HCT116 (cell line): ENCODE data around the gene CACNA1C. TPM values are rescaled to one million over a fixed set of nuclear protein-coding genes. Genes with fewer than 3 reads are reported as not detected.

ENCODE experiments used
- ATAC-seq: fragments of 200-7000 bp; cut with Tn5 transposase; 2 replicates; pipeline ENCODE4 v1.9.1; 2020; ENCODE audit warnings: mild to moderate bottlenecking, moderate library complexity
- BruUV-seq: library from RNA; stranded (reverse); fragments of 400-500 nt; replicated peaks from 2 replicates; lab custom pipeline; 2021; lab: Mats Ljungman, UMichigan
- CTCF ChIA-PET: fragments of 300-600 bp; sonication (Branson Sonifier 250); formaldehyde crosslinking; loops from one replicate; lab custom pipeline; 2021; ENCODE audit warnings: antibody characterized with exemption; lab: Charles Lee
- POLR2A ChIA-PET: fragments of 300-600, 350-600 bp; sonication (Branson Sonifier 250); formaldehyde crosslinking; loops from one replicate; lab custom pipeline; 2021; ENCODE audit warnings: antibody characterized with exemption; lab: Charles Lee
- RAD21 ChIA-PET, 2 experiments: fragments of 300-600 bp; sonication (Branson Sonifier 250); formaldehyde crosslinking; loops; one replicate each; lab custom pipeline; 2023; ENCODE audit warnings: low total read pairs in 2 of 2; ENCODE audit not compliant: uncharacterized antibody in 2 of 2, unreplicated experiment in 2 of 2, low non-redundant PET in 1 of 2; lab: Charles Lee
- DNase-seq: peaks from one replicate; pipeline ENCODE4 v3.0.0-alpha.2; 2010; ENCODE audit warnings: low read depth, low spot score
- H2AFZ ChIP-seq: fragments of 200-600 bp; shearing (Covaris generic), sonication (generic); 2 replicates; pipeline ENCODE4 v1.6.1; 2017; ENCODE audit warnings: low read depth, mixed run types, mixed read lengths, antibody characterized with exemption, low read length; ENCODE audit not compliant: poor library complexity, severe bottlenecking
- H3K27ac ChIP-seq: 2 replicates; pipeline ENCODE4 v1.5.1; 2012; ENCODE audit warnings: low read depth, low read length
- H3K27me3 ChIP-seq: fragments of 200-600 bp; sonication (generic); 2 replicates; pipeline ENCODE4 v1.6.1; 2016; ENCODE audit warnings: mixed run types, low read length, mixed read lengths; ENCODE audit not compliant: insufficient read depth
- H3K36me3 ChIP-seq, 2 experiments: fragments of 200-500 bp in 1 of 2; fragments of 200-600 bp in 1 of 2; sonication (Bioruptor generic) in 1 of 2; sonication (generic) in 1 of 2; 2 replicates each; pipeline versions ENCODE4 v1.5.1 to v1.6.1; 2014 to 2016; ENCODE audit warnings: low read length in 2 of 2, inconsistent platforms in 1 of 2, mixed read lengths in 1 of 2, mixed run types in 1 of 2; ENCODE audit not compliant: insufficient read depth in 2 of 2, control insufficient read depth in 1 of 2
- H3K4me1 ChIP-seq, 2 experiments: fragments of 200-600 bp in 1 of 2; sonication (generic) in 1 of 2; 2 replicates each; pipeline versions ENCODE4 v1.5.1 to v1.6.1; 2012 to 2017; ENCODE audit warnings: low read length in 2 of 2, inconsistent platforms in 1 of 2, mild to moderate bottlenecking in 1 of 2, mixed read lengths in 1 of 2, mixed run types in 1 of 2, moderate library complexity in 1 of 2; ENCODE audit not compliant: insufficient read depth in 2 of 2, control insufficient read depth in 1 of 2
- H3K4me2 ChIP-seq: fragments of 200-600 bp; sonication (generic); 2 replicates; pipeline ENCODE4 v1.6.1; 2017; ENCODE audit warnings: mixed run types, low read length, mixed read lengths
- H3K4me3 ChIP-seq, 2 experiments: fragments of 200-600 bp in 1 of 2; sonication (generic) in 1 of 2; replicated peaks in 1 of 2; 2 replicates each; pipeline ENCODE4 v1.5.1; 2011 to 2016; ENCODE audit warnings: low read length in 2 of 2, control low read depth in 1 of 2, low read depth in 1 of 2, mild to moderate bottlenecking in 1 of 2, mixed read lengths in 1 of 2, mixed run types in 1 of 2
- H3K79me2 ChIP-seq: fragments of 200-600 bp; sonication (generic); 2 replicates; pipeline ENCODE4 v1.6.1; 2017; ENCODE audit warnings: mild to moderate bottlenecking, mixed run types, low read length, moderate library complexity, mixed read lengths; ENCODE audit not compliant: insufficient read depth
- H3K9ac ChIP-seq: fragments of 200-600 bp; sonication (generic); 2 replicates; pipeline ENCODE4 v1.6.1; 2016; ENCODE audit warnings: low read length, mixed read lengths
- H3K9me2 ChIP-seq: fragments of 200-600 bp; sonication (generic), shearing (Covaris generic); 2 replicates; pipeline ENCODE4 v1.6.1; 2017; ENCODE audit warnings: mixed run types, mild to moderate bottlenecking, moderate library complexity; ENCODE audit not compliant: insufficient read depth
- H3K9me3 ChIP-seq, 2 experiments: fragments of 200-500 bp in 1 of 2; fragments of 200-600 bp in 1 of 2; sonication (Bioruptor generic) in 1 of 2; sonication (generic) in 1 of 2; 2 replicates each; pipeline ENCODE4 v1.6.1; 2014 to 2017; ENCODE audit warnings: low read length in 2 of 2, mixed read lengths in 2 of 2, inconsistent platforms in 1 of 2, low read depth in 1 of 2, mild to moderate bottlenecking in 1 of 2, mixed run types in 1 of 2, moderate library complexity in 1 of 2; ENCODE audit not compliant: control insufficient read depth in 1 of 2, insufficient read depth in 1 of 2
- H4K20me1 ChIP-seq: fragments of 200-600 bp; sonication (generic), shearing (Covaris generic); 2 replicates; pipeline ENCODE4 v1.6.1; 2017; ENCODE audit warnings: mixed run types, mild to moderate bottlenecking, moderate library complexity; ENCODE audit not compliant: insufficient read depth
- CBX3 ChIP-seq: IDR thresholded peaks from 2 replicates; pipeline ENCODE4 v1.6.1; 2012; ENCODE audit warnings: low read depth
- CEBPB ChIP-seq: IDR thresholded peaks from 2 replicates; pipeline ENCODE4 v1.6.1; 2012; ENCODE audit warnings: low read depth
- EGR1 ChIP-seq: IDR thresholded peaks from 2 replicates; pipeline ENCODE4 v1.6.1; 2012; ENCODE audit warnings: low read depth
- ELF1 ChIP-seq: IDR thresholded peaks from 2 replicates; pipeline ENCODE4 v1.6.1; 2012; ENCODE audit warnings: low read depth, borderline replicate concordance
- EZH2 ChIP-seq: fragments of 200-600 bp; sonication (generic); IDR thresholded peaks from 2 replicates; pipeline ENCODE4 v1.6.1; 2017; ENCODE audit warnings: antibody characterized with exemption, mixed run types
- EZH2phosphoT487 ChIP-seq: fragments of 200-600 bp; IDR thresholded peaks from 2 replicates; pipeline ENCODE4 v1.6.1; 2018; ENCODE audit warnings: antibody characterized with exemption, borderline replicate concordance
- FOSL1 ChIP-seq: IDR thresholded peaks from 2 replicates; pipeline ENCODE4 v1.6.1; 2012; ENCODE audit warnings: low read depth
- JUND ChIP-seq: IDR thresholded peaks from 2 replicates; pipeline ENCODE4 v1.6.1; 2012
- MAX ChIP-seq: IDR thresholded peaks from 2 replicates; pipeline ENCODE4 v1.6.1; 2012
- POLR2A ChIP-seq: IDR thresholded peaks from 2 replicates; pipeline ENCODE4 v1.7.0; 2011; ENCODE audit warnings: borderline replicate concordance; ENCODE audit not compliant: insufficient read depth, insufficient read length; ENCODE audit errors: extremely low read depth
- RAD21 ChIP-seq: IDR thresholded peaks from 2 replicates; pipeline ENCODE4 v1.6.1; 2012; ENCODE audit warnings: low read depth, mild to moderate bottlenecking
- SIN3A ChIP-seq: IDR thresholded peaks from 2 replicates; pipeline ENCODE4 v1.6.1; 2012; ENCODE audit warnings: low read depth
- SRF ChIP-seq: IDR thresholded peaks from 2 replicates; pipeline ENCODE4 v1.6.1; 2012; ENCODE audit warnings: low read depth
- ZFX ChIP-seq: fragments of 450-650 bp; IDR thresholded peaks from 2 replicates; pipeline ENCODE4 v1.6.1; 2017
- ZNF274 ChIP-seq: fragments of 200-500 bp; sonication (Bioruptor generic); IDR thresholded peaks from 2 replicates; pipeline ENCODE4 v1.6.1; 2014; ENCODE audit warnings: mild to moderate bottlenecking, low read depth, low read length, inconsistent platforms
- intact Hi-C: fragments of 100-400 bp; cut with micrococcal nuclease; formaldehyde crosslinking; loops from 2 replicates; pipeline ENCODE4 v1.10.0; 2022
- total RNA-seq: library from RNA; stranded (reverse); gene quantifications from one replicate; pipeline ENCODE4 v1.2.1, GENCODE V29; 2021; ENCODE audit not compliant: unreplicated experiment
- TF ChIP-seq, protein P1 (sequence below), 3 experiments: fragments of 200-600 bp in 1 of 3; sonication (generic) in 1 of 3; IDR thresholded peaks in 2 of 3; conservative IDR thresholded peaks in 1 of 3; 2 replicates each; pipeline ENCODE4 v1.5.1; 2012 to 2017; ENCODE audit warnings: low read depth in 2 of 3, low read length in 2 of 3, antibody characterized with exemption in 1 of 3, borderline replicate concordance in 1 of 3, control low read depth in 1 of 3, mild to moderate bottlenecking in 1 of 3, mixed read lengths in 1 of 3, mixed run types in 1 of 3, moderate library complexity in 1 of 3; ENCODE audit not compliant: insufficient read depth in 1 of 3
- TF ChIP-seq, protein P2 (sequence below): IDR thresholded peaks from 2 replicates; pipeline ENCODE4 v1.6.1; 2011; ENCODE audit warnings: mild to moderate bottlenecking, low read length, moderate library complexity; ENCODE audit not compliant: insufficient replicate concordance; ENCODE audit errors: extremely low read depth
- TF ChIP-seq, protein P3 (sequence below): IDR thresholded peaks from 2 replicates; pipeline ENCODE4 v1.6.1; 2012

CACNA1C gene
- total RNA-seq, 1 experiment from 2014 or later, result 0.05 TPM

DNA sequence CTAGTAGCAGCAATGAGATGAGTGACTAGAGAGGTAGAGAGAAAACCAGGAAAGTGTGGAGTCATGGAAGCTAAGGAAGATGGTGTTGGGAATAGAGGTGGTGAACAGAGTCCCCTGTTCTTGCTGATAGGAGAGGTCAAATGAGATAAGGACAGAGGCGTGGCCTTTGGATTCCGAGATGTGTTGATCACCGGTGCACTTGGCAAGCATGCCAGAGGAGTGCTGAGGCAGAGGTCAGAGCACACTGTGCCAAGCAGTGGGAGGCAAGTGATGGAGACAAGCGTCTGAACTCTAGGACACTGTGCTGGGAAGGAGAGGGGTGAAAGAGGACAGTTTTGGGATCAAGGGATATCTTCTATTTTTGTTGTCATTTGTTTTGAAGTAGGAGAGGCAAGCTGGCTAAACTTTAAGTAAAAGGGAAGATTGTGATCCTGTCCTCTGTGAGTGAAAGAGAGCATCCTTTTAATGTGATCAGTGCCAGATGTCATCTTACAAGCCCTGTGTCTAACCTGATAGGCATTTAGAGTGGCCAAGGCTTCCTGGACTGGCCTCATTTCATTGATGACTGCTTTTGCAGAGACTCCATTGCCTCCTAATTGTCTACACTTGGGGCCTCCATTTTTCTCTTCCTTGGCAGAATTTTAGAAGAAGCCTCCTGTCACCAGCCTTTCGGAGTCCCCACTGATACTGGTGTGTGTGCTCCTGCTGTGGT lies 336.4 kb downstream of the CACNA1C start (continued):
- TF ChIP-seq, protein P1, sequence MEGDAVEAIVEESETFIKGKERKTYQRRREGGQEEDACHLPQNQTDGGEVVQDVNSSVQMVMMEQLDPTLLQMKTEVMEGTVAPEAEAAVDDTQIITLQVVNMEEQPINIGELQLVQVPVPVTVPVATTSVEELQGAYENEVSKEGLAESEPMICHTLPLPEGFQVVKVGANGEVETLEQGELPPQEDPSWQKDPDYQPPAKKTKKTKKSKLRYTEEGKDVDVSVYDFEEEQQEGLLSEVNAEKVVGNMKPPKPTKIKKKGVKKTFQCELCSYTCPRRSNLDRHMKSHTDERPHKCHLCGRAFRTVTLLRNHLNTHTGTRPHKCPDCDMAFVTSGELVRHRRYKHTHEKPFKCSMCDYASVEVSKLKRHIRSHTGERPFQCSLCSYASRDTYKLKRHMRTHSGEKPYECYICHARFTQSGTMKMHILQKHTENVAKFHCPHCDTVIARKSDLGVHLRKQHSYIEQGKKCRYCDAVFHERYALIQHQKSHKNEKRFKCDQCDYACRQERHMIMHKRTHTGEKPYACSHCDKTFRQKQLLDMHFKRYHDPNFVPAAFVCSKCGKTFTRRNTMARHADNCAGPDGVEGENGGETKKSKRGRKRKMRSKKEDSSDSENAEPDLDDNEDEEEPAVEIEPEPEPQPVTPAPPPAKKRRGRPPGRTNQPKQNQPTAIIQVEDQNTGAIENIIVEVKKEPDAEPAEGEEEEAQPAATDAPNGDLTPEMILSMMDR (IDR thresholded peaks at IDR 0.05 in 2 of 3, conservative IDR thresholded peaks at IDR 0.05 in 1 of 3; ENCODE audit: borderline replicate concordance in 1 of 3, insufficient read depth in 1 of 3, low read depth in 2 of 3, low read length in 2 of 3), result no peak
- no peak for TF ChIP-seq JUND
- TF ChIP-seq CBX3, result no peak
- TF ChIP-seq MAX, result no peak
- TF ChIP-seq EGR1, result no peak
- TF ChIP-seq POLR2A, result no peak
- no peak for TF ChIP-seq EZH2
- no peak for TF ChIP-seq SRF
- no peak for TF ChIP-seq CEBPB

GRCh38 chr12:2390133-2390532 lies 337.3 kb downstream of the CACNA1C start:
- no peaks in the 10 kb centered on the region for H3K79me2 ChIP-seq
- ChIA-PET RAD21 (no interaction called here), CTCF (interaction anchor here (1.5 kb wide), 1 partner anchor 29 kb away, joined by 4 read pairs; no protein-coding TSS in a partner anchor), POLR2A (no interaction called here)
- no peak overlapping the region for H3K4me3 ChIP-seq
- no peak for ATAC-seq
- no peaks in the 10 kb centered on the region for H3K9me3 ChIP-seq
- no peak for DNase-seq
- no peak overlapping the region for H2AFZ ChIP-seq
- H3K27me3 ChIP-seq, result no peaks in the 10 kb centered on the region
- no peaks in the 10 kb centered on the region for H3K36me3 ChIP-seq
- H3K9ac ChIP-seq, result no peak overlapping the region
- peaks cover 0 to 10% of the 10 kb centered on the region in 2 experiments; a peak in 2 of 4 replicates for H3K4me1 ChIP-seq
- H3K4me2 ChIP-seq, result no peak overlapping the region
- H4K20me1 ChIP-seq, result no peaks in the 10 kb centered on the region
- H3K9me2 ChIP-seq, result no peaks in the 10 kb centered on the region
- intact Hi-C loops, result no loop called here
- no peak overlapping the region for H3K27ac ChIP-seq
- BruUV-seq, result no TSS peak
- TF ChIP-seq, protein P2, sequence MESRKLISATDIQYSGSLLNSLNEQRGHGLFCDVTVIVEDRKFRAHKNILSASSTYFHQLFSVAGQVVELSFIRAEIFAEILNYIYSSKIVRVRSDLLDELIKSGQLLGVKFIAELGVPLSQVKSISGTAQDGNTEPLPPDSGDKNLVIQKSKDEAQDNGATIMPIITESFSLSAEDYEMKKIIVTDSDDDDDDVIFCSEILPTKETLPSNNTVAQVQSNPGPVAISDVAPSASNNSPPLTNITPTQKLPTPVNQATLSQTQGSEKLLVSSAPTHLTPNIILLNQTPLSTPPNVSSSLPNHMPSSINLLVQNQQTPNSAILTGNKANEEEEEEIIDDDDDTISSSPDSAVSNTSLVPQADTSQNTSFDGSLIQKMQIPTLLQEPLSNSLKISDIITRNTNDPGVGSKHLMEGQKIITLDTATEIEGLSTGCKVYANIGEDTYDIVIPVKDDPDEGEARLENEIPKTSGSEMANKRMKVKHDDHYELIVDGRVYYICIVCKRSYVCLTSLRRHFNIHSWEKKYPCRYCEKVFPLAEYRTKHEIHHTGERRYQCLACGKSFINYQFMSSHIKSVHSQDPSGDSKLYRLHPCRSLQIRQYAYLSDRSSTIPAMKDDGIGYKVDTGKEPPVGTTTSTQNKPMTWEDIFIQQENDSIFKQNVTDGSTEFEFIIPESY, result no peak
- TF ChIP-seq JUND, result no peak
- no peak for TF ChIP-seq SIN3A
- no peak for TF ChIP-seq CBX3
- no peak for TF ChIP-seq POLR2A
- no peak for TF ChIP-seq ELF1
- no peak for TF ChIP-seq ZFX
- no peak for TF ChIP-seq MAX
- TF ChIP-seq, protein P3, sequence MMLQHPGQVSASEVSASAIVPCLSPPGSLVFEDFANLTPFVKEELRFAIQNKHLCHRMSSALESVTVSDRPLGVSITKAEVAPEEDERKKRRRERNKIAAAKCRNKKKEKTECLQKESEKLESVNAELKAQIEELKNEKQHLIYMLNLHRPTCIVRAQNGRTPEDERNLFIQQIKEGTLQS, result no peak
- TF ChIP-seq, protein P1 (IDR thresholded peaks at IDR 0.05 in 2 of 3, conservative IDR thresholded peaks at IDR 0.05 in 1 of 3; ENCODE audit: borderline replicate concordance in 1 of 3, insufficient read depth in 1 of 3, low read depth in 2 of 3, low read length in 2 of 3), result no peak
- TF ChIP-seq CEBPB, result no peak
- no peak for TF ChIP-seq EZH2phosphoT487
- TF ChIP-seq ZNF274, result no peak
- TF ChIP-seq EZH2, result no peak
- no peak for TF ChIP-seq RAD21
- TF ChIP-seq FOSL1, result no peak
- TF ChIP-seq SRF, result no peak
